ENCODE results near the gene RLBP1.

GRCh38 chr15:89198196-89198595, 23.2 kb downstream of the RLBP1 start:
- no peak for TF ChIP-seq CTCF (IDR thresholded peaks at IDR 0.05)
- no peak for TF ChIP-seq POLR2A (IDR thresholded peaks at IDR 0.05)
- TF ChIP-seq EP300 (IDR thresholded peaks at IDR 0.05): no peak
- no peak for TF ChIP-seq POLR2AphosphoS5 (IDR thresholded peaks at IDR 0.05)
